Inflammatory macrophage treated with lipopolysaccharide for 1 hour (primary cell): ENCODE results near the gene ANO10.

ENCODE experiments used
- DNase-seq, 2 donors: peaks; one replicate each; pipeline ENCODE4 v3.0.0-alpha.2; 2020 to 2022

ANO10 gene

DNA sequence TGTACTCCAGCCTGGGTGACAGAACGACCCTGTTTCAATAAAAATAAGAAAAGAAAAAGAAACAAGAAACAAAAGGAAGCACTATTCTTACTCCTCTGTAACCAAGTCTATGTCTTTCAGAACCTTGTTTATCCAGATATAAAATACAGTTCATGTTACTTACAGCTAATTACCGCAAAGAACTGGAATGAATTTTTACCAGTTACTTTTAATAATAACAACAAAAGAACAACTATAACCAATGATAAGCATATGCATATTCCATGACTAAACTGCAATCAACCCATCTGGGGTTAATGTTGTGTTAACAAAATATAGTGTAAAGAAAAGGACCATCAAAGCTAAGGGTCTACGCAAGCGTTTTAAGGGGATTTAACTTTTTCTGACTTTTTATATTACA lies 212.3 kb downstream of the ANO10 start:
- DNase-seq = no peak

DNA sequence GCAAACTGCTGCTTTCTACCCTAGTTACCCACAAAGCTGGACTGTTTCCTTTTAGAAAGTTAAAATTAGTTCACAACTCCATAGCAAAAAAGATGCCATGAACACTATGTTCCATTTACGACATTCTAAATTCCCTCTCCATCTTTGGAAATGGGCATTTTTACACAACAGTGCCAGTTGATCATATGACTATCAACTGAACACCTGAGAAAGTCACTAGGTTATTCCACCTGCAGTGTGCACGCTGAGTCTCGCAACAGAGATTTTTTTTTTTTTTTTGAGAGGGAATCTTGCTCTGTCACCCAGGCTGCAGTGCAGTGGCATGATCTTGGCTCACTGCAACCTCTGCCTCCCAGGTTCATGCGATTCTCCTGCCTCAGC lies 215.2 kb downstream of the ANO10 start:
- DNase-seq = no peak

DNA sequence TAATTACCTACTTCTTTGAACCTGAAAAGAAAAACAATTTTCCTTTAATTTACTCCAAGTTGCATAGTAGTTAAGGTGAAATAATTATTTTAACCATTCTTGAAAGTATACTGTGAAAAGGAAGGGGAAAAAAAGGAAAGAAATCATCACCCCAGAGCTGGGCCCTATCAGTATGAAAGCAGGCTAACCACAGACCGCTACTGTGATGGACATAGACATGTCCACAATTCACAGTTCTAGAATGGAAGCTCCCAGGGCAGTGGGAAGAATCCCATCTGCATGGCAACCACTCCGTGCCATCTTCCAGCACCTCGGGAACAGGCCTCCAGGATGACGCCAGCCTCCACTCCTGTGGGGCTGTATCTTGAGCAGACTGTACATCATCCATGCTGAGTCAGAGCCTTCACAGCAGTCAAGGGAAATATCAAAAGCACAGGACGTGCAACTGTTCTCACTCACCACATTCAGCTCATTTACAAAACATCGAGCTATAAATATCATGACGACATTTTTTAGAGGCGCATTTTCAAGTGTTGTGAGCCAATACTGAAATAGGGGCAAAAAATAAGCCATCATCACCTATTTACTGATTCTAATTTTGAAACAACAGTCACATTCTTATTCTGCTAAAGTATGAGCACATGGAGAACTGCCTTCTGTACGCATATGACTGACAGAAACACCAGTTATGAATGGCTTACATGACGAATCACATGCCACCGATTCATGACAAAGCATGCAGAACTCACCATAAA lies 215.7 kb downstream of the ANO10 start:
- DNase-seq = peak in 1 of 2 donors; percentile 9

DNA sequence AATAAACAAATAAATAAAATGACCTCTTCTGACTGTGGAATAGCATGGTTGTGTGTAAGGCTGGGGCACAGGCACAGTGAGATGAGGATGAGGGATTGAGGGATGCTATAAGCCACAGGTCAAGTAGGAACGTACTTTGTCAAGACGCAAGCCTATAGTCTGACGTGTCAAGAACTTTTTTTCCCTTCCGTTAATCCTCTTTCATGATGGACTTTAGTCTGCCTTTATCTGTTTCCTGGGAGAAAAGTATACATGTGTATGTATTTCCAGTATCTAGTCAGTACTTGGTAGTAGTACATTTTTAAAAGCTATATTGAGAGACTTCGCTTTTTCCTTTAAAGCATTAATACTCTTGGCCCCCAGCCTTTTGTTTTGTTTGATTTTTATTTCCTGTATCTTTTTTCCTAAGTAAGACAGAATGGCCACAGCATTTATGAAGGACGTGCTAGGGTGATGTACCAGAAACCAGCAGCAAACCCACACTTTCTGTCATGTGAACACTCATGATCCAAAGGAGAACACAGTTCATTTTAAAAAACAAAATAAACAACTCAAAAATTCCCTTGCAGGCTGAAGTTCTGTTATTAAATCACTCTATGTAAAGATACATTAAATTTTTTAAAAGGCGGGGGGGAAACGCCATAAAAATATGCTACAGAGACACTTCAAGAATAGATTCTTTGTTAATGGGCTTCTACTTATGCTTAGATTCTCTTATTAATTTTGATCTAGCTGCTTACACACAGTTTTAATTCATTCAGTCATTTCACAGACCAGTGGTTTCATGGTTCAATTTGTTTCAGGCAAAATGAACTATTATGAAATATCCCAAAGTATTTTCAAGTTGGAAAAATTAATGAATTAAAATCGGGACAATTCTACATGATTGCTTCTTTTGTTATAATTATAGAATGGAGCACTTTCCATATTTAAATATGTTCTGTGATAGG lies 220.8 kb downstream of the ANO10 start:
- DNase-seq = no peak

DNA sequence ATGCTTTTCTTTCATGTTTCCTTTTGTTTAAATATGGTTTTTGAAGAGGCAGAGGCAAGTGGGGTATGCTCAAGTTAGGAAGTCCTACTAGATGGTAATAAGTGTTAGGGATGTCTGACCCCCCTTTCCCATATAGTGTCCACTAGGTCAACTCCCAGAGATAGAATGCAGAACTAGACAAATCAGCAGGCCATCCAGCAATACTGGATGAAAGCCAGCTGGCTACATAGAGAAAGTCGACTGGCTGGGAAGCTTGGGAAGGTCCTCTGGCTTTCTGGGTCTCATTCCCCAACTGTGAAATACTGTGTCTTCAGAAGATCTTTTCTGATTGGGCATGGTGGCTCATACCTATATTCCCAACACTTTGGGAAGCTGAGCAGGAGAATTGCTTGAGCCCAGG lies 221.6 kb downstream of the ANO10 start:
- no peak for DNase-seq

DNA sequence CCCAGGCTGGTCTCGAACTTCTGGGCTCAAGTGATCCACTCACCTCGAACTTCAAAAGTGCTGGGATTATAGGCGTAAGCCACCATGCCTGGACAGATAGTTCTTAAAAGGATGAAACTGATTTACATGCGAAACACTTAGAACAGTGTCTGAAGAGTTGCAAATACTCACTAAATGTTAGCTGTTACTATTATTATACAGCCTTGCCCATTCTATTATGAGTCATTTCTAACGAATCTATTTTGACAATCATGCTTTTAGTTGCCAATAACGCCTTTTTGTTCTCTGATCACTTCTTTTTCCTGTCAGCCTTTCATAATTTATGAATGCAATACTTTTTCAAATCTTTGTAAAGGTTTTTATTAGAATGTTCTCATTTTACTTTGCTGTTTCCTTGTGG lies 222.8 kb downstream of the ANO10 start:
- no peak for DNase-seq

DNA sequence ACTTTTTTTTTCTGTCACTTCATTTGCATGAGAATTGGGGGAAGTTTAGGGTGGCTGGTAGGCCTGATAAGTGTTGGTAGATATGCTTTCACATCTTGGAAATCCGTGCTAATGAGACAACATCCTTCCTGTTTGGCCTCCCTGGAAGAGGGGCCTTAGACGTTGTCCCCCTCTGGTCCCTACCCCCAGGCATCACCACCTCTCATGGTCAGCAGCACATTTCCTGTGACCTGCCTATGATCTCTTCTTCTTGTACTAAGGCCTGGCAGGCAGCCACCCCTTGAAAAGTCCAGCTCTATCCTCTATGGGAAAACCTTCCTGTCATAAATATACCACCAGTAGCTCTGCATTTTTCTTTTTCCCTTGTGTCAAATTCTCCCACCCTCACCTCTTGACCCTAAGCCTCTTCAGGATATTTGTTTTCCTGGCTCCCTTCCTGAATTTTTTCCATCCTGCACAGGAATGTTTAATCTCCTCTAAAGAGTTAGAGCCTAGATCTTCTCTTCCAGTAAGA lies 227.7 kb downstream of the ANO10 start:
- DNase-seq = no peak

DNA sequence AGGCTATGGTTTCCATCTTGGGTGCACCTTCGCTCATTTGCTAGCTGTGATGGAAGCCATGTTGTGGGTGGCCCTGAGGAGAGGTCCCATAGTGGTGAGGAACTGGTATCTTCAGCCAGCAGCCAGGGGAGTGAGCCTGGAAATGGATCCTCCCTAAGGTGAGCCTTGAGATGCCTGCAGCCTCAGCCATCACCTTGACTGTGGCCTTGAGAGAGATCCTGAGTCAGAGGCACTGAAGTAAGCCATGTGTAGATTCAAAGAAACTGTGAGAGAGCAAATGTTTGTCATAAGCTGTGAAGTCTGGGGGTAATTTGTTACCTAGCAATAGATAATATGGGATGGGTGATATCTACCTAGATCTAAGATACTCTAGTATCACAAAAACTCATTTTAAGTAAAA lies 230.2 kb downstream of the ANO10 start:
- DNase-seq = no peak

DNA sequence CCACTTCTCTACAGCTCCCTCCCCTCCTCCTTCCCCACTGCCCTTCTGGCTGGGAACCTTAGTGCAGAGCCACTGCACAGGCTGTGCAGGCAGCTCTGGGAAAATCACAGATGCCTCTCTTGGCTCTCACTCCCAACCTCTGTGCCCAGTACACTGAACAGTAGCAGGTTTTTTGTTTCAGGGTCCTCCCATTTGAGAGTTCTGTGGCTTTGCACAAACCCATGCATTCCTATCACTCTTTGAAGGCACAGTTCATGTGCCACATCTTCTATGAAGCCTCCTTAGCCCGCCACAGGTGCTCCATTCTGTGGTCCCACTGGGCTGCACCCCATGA lies 231.6 kb downstream of the ANO10 start:
- DNase-seq = no peak

DNA sequence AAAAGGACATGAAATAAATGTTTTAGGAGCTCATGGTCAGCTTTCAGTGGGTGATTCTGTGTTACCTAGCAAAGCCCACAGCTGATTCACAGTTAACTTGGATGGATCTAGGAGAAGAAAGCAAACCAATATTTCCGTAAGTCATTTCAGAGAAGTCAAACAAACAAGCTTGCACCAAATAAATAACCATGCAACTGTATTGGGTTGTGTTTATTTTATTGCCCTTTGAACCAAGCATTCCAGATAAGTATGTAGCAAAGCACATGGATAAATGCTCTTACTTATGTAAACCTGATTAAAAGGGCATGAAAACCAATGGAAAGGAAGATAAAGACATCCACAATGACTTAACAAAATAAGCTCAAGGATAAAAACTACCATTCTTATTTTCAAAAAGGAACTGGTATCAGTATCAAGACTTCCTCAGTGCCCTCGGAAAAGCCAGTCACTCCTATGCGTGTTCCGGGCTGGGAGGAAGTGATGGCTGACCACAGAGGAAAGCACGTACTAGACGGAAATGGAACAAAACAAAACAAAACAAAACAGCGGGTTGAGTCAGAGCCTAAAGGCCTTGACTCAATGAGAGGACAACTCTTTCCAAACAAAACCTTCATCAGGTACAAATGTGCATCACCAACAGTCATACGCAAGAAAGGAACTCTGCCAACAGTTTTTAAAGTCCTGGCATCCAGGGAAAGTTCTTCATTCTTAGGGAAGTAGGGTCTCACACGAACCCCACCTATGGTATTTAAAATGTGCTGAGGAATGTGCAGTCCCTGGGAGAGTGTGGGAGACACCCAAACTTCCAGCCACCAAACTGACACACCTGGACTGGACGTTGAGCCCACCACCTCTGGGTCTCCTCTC lies 232.2 kb downstream of the ANO10 start:
- DNase-seq = peak; percentile 79 to 80

DNA sequence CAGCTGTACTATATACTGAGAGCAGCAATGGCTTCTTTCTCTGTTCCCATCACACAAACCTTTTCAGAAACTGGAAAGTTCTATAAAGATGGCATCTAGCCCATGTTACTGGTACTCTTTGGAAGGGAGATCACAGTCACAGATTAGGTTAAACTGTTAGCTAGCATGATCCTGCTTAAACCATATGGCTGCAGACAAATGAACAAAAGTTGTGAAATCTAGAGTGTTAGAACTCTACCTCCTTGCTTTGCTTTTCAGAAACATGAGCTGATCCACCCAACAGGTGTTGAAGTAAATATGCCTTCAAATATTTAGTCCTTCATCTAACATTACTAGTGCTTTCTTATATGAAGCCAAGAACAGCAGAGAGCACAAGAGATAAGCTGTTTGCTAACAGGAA lies 232.9 kb downstream of the ANO10 start:
- DNase-seq = no peak

DNA sequence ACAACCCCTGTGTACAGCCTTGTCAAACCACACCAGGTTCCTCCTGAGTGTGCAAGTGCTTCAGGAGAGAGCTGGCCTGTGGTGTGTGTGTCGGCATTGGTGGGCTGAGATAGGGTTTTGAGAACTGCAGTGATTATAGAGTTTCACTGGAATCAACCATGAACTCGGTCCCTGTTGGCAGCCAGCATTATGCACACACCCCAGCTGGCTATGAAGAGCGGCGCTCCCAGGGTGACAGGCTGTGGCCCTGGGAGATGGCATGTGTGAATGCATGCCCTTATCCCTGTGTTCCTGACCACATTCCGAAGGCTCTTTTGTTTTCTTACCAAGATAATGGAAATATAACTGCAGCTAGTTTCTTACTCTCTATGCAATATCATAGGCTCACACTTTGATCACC lies 233.6 kb downstream of the ANO10 start:
- no peak for DNase-seq

DNA sequence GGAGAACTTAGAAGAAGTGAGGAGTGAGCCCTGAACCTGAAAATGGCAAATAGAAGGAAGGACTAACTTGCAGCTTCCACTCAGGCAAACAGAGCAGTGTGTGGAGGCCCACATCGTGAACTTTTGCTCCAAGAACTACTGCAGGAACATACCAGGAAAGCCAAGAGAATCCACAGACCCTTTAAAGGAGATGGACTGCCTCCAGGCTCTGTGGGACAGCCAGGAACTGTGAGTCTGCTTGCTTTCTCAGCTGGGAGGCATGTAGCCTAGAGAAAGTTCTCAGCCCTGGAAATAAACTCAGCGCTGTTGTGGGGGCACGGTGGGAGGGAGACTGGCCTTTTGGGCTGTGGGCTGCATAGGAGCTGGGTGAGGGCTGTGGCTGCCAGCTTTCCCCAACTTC lies 242.5 kb downstream of the ANO10 start:
- DNase-seq = no peak

DNA sequence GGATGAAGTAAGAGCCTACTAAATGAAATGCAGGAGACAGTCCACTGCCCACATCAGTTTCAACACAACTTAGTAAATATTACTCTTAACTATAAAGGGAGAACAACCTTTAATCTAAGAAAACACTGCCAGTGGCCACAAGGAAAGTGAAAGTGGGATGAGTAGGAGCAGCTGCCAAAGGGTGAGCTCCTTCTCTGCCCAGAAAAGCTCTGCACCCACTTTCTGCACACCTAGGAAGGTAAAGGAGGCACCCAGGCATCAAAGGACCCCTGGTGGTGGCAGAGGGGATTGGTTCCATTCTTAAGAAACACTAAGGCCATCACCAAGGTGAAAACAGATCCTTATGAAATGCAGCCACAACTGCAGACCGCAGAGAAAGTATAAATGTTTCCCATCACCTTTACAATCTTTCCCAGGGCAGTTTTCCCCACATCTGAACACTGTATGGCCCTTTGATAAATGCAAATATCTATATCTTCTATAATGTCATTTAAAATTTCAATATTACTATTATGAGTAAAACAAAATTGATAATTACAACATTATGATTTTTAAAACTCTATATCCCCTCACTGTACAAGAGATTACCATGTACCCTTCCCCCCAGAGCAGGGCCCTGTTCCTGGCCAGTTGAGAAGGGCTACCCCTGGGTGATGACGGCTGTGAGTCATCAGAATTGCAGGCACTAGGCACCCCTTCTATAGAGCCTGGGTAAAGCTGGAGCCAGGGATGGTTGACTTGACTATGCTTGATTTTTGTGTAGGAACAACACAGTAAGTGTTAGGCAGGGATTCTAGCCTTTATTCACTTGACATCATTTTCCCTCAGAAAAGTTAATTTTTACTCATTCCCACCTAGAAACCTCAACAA lies 243.5 kb downstream of the ANO10 start:
- DNase-seq = peak in 1 of 2 donors; percentile 44

DNA sequence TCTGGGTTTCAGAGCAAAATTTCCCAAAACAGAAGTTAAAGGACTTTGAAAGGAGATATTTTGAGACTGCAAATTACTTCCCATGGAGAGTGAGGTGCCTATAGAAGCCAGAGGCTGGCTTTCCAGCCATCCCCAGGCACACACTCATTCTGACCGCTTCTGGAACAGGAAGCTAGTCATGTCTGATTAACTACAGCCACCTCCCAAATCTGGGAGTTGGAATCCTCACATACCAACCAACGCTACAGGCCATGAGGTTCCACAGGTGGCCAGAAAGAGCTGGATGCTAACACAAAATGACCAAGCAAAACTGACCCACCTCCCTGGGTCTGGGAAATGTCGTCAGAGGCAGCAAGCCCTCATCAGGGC lies 248.3 kb downstream of the ANO10 start:
- no peak for DNase-seq

DNA sequence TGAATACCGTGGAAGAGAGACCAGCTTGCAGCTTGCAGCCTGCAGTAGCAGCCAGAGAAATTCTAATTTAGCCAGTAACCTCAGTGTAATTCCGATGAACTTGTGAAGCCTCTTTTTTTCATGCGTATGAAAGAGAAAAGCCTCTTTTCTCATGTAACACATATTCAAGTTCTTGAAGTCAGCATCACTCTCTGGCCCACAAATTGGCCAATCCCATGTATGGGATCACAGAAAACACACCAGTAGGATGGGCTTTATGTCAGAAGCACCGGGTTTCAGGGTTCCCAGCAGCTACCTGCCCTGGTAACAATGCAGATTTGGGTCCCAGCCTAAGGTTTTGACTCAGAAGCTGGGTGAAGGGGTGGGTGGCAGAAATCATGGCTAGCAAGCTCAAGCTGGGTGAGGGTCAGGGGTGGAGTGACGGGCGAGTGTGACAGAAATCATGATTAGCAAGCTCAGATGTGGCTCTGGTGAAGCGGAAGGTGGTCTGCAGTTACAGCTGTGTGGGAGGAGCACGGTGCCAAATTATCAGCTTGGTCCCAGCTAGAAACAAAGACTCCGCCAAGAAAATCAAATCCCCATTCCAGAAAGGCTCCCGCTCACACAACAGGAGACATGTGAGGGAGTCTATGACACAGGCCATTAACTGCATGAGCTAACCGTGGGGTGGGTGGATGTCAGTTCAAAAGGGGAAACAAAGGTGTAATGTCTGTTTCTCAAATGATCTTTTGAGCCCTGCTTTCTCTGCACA lies 248.8 kb downstream of the ANO10 start:
- DNase-seq = peak; percentile 29 to 65

DNA sequence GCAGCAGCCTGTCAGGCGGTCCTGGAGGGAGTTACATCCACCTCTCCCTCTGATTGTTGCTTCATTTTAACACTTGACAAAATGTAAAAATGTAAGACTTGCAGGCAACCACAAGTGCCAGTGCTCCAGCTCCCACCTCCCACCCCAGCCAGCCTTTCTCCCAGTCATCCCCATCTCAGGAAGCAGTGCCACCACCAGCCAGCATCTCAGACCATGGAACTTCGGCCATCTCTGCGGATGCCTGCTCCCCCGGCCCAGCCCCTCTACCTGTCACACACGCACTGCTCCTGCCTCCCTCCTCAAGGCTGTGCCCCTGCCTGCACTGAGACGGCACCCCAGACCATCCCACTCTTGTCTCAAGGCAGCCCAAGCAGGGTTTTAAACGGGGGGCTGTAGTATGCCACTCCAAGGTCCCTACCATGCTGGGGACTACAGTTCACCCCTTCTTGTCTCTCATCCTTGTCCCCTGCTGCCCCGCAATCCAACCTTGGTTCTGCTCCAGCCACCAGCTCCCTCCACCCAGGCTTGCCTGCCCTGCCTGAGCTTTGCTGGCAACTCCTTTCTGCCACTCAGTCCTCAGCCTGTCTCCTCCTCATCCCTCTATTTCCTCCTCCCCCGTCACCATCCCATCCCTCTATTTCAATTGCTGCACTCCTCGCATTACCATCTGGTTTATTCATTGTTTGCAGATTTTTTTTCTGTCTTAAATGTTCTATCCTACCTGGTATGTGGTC lies 249.6 kb downstream of the ANO10 start:
- DNase-seq = no peak

DNA sequence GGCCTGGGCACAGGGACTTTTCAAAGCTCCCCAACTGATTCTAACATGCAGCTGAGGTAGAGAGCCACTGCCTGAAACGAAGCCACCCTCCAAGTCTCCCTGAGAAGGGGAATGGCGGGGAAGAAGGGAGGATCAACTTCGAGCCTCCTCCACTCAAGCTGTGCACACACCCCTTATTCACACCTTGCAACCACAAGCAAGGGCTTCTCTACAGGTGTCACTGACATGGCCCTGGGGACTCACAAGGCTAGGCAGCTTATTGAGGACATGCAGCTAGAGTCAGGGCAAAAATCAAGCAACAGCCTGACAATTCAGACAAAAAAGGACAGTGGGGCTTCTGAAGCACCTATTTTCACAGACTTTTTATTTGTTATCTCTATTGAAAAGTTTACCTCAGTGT lies 250.3 kb downstream of the ANO10 start:
- DNase-seq = no peak

DNA sequence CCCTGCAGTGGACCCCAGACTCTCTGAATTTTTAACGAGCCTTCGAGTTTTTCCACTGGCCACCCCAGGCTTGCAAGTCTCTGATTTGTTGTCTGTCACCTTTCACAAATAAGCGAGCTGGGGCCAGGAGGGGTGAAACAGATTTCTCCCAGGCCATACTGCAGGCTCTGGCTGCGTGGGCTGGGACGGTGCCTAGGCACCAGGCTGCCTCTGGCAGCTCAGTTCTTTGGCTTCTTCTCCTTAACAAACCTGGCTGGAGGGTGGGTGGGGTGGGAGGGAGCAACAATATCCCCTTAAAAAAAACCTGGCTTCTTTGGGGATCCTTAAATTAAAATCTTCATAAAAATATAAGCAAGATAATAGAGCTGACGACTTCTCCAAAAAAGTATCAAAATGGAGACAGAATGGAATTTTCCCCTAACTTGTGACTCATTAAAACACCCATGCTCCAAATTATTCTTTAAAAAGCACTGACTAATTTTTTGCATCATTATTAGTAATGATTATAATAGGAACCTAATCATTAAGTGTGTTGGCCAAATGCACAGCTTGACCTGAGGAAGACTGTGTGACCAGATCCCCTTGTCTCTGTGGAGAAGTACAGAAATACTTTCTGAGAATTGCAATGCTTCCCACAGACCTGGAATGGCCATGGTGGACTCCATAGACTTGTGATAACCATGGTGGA lies 251.4 kb downstream of the ANO10 start:
- peak; percentile 77 to 90 for DNase-seq
